GM23338 (cell line): Measurements from ENCODE around the gene ATP4A. TPM values are rescaled to one million over a fixed set of nuclear protein-coding genes. Genes with fewer than 3 reads are reported as not detected.

Experiments used
- ATAC-seq: fragments of 200-7000 bp; cut with Tn5 transposase; 3 replicates; pipeline ENCODE4 v1.9.1; 2020
- DNase-seq: peaks from one replicate; pipeline ENCODE4 v3.0.0-alpha.2; 2015; ENCODE audit warnings: low spot score
- H2AFZ ChIP-seq: fragments of 200-600 bp; sonication (generic); 2 replicates; pipeline ENCODE4 v1.8.0; 2016; ENCODE audit warnings: antibody characterized with exemption, mild to moderate bottlenecking, moderate library complexity
- H3F3A ChIP-seq: fragments of 200-600 bp; sonication (generic); replicated peaks from 2 replicates; pipeline ENCODE4 v1.8.0; 2017; ENCODE audit warnings: antibody characterized with exemption, mixed run types, low read depth
- H3K27ac ChIP-seq: fragments of 200-600 bp; sonication (generic); 2 replicates; pipeline ENCODE4 v1.6.1; 2016; ENCODE audit warnings: low read depth
- H3K27me3 ChIP-seq: fragments of 200-600 bp; sonication (generic); 2 replicates; pipeline ENCODE4 v1.8.0; 2016; ENCODE audit warnings: mild to moderate bottlenecking, mixed run types, moderate library complexity; ENCODE audit not compliant: insufficient read depth
- H3K36me3 ChIP-seq: fragments of 200-600 bp; sonication (generic); 2 replicates; pipeline ENCODE4 v1.8.0; 2016; ENCODE audit warnings: mild to moderate bottlenecking; ENCODE audit not compliant: insufficient read depth
- H3K4me1 ChIP-seq: fragments of 200-600 bp; sonication (generic); 2 replicates; pipeline ENCODE4 v1.8.0; 2016; ENCODE audit warnings: mild to moderate bottlenecking, moderate library complexity; ENCODE audit not compliant: insufficient read depth
- H3K4me2 ChIP-seq: fragments of 200-600 bp; sonication (generic); 2 replicates; pipeline ENCODE4 v1.7.1; 2017; ENCODE audit warnings: mixed run types
- H3K4me3 ChIP-seq: fragments of 200-600 bp; sonication (generic); 2 replicates; pipeline ENCODE4 v1.6.1; 2016; ENCODE audit warnings: mixed run types
- H3K79me2 ChIP-seq: fragments of 200-600 bp; sonication (generic); replicated peaks from 2 replicates; pipeline ENCODE4 v1.8.0; 2017; ENCODE audit warnings: mild to moderate bottlenecking; ENCODE audit not compliant: insufficient read depth
- H3K9me2 ChIP-seq: fragments of 200-600 bp; sonication (generic); 2 replicates; pipeline ENCODE4 v1.8.0; 2017; ENCODE audit not compliant: insufficient read depth
- H4K20me1 ChIP-seq: fragments of 200-600 bp; sonication (generic); replicated peaks from 2 replicates; pipeline ENCODE4 v1.8.0; 2017; ENCODE audit warnings: mild to moderate bottlenecking; ENCODE audit not compliant: insufficient read depth
- H3K27ac Mint-ChIP-seq: 2 replicates; pipeline ENCODE4 v1.8.0; 2020; ENCODE audit warnings: inconsistent platforms, mild to moderate bottlenecking, moderate library complexity, mixed read lengths
- H3K27me3 Mint-ChIP-seq: 3 replicates; pipeline ENCODE4 v1.8.0; 2022; ENCODE audit warnings: low read depth, mild to moderate bottlenecking, moderate library complexity, mixed read lengths, inconsistent platforms; ENCODE audit not compliant: insufficient read depth, poor library complexity
- H3K36me3 Mint-ChIP-seq: 3 replicates; pipeline ENCODE4 v1.8.0; 2021; ENCODE audit warnings: low read depth, mild to moderate bottlenecking, inconsistent platforms, moderate library complexity, mixed read lengths
- H3K4me1 Mint-ChIP-seq: 3 replicates; pipeline ENCODE4 v1.8.0; 2020; ENCODE audit warnings: mild to moderate bottlenecking, inconsistent platforms, mixed read lengths
- H3K4me3 Mint-ChIP-seq: 3 replicates; pipeline ENCODE4 v1.8.0; 2021; ENCODE audit warnings: moderate library complexity, mild to moderate bottlenecking, inconsistent platforms, mixed read lengths
- H3K9me3 Mint-ChIP-seq: 3 replicates; pipeline ENCODE4 v1.8.0; 2020; ENCODE audit warnings: moderate library complexity, mild to moderate bottlenecking, inconsistent platforms, mixed read lengths
- CREB1 ChIP-seq: fragments of 250-450 bp; sonication (Bioruptor Pico); IDR thresholded peaks from 2 replicates; pipeline ENCODE4 v1.5.0; 2020; ENCODE audit warnings: low read depth, mild to moderate bottlenecking, moderate library complexity
- CTCF ChIP-seq, 2 experiments: fragments of 200-600 bp in 1 of 2; sonication (generic) in 1 of 2; conservative IDR thresholded peaks; 2 replicates each; pipeline versions ENCODE4 v1.5.1 to v1.6.1; 2016 to 2017; ENCODE audit warnings: antibody characterized with exemption in 2 of 2, low read depth in 2 of 2, mild to moderate bottlenecking in 2 of 2, moderate library complexity in 1 of 2
- ETS1 ChIP-seq: IDR thresholded peaks from 2 replicates; pipeline ENCODE4 v1.6.1; 2016; ENCODE audit warnings: antibody characterized with exemption
- EZH2 ChIP-seq: fragments of 200-600 bp; sonication (generic); IDR thresholded peaks from one replicate; pipeline ENCODE4 v1.8.0; 2017; ENCODE audit warnings: antibody characterized with exemption, mild to moderate bottlenecking, low read depth; ENCODE audit not compliant: unreplicated experiment
- EZH2phosphoT487 ChIP-seq: fragments of 200-600 bp; sonication (generic); IDR thresholded peaks from one replicate; pipeline ENCODE4 v1.8.1; 2018; ENCODE audit warnings: antibody characterized with exemption; ENCODE audit not compliant: unreplicated experiment
- JUNB ChIP-seq: IDR thresholded peaks from one replicate; pipeline ENCODE4 v1.6.1; 2016; ENCODE audit warnings: antibody characterized with exemption; ENCODE audit not compliant: unreplicated experiment
- NANOG ChIP-seq: IDR thresholded peaks from 2 replicates; pipeline ENCODE4 v1.6.1; 2016; ENCODE audit warnings: antibody characterized with exemption, borderline replicate concordance
- POLR2AphosphoS5 ChIP-seq: IDR thresholded peaks from 2 replicates; pipeline ENCODE4 v1.6.1; 2016; ENCODE audit warnings: antibody characterized with exemption, low read depth
- REST ChIP-seq: IDR thresholded peaks from one replicate; pipeline ENCODE4 v1.6.1; 2018; ENCODE audit warnings: antibody characterized with exemption; ENCODE audit not compliant: unreplicated experiment
- STAT1 ChIP-seq: IDR thresholded peaks from one replicate; pipeline ENCODE4 v1.6.1; 2016; ENCODE audit warnings: antibody characterized with exemption; ENCODE audit not compliant: unreplicated experiment
- ZNF114 ChIP-seq: fragments of 250-450 bp; sonication (Bioruptor Pico); IDR thresholded peaks from 2 replicates; pipeline ENCODE4 v1.5.0; 2020; ENCODE audit warnings: mild to moderate bottlenecking, moderate library complexity
- ZNF331 ChIP-seq: fragments of 250-450 bp; sonication (Bioruptor Pico); IDR thresholded peaks from 2 replicates; pipeline ENCODE4 v1.5.0; 2020; ENCODE audit warnings: low read depth, mild to moderate bottlenecking, moderate library complexity
- ZNF462 ChIP-seq: fragments of 250-450 bp; sonication (Bioruptor Pico); IDR thresholded peaks from 2 replicates; pipeline ENCODE4 v1.5.0; 2020; ENCODE audit warnings: mild to moderate bottlenecking, moderate library complexity
- polyA plus RNA-seq: library from polyadenylated mRNA; unstranded; fragments of >200 nt; fragmentation: Nextera tagmentation; extraction: Ambion mirVana; gene quantifications from 2 replicates; pipeline ENCODE4 v1.2.1, GENCODE V29; 2016
- total RNA-seq: library from RNA; depleted of rRNA; stranded (reverse); fragments of >200 nt; shearing (Covaris generic); gene quantifications from 2 replicates; pipeline ENCODE4 v1.2.3, GENCODE V29; 2014

The ATP4A gene
- total and polyA plus RNA-seq, 2 experiments from 2014 or later = 0.61 to 0.63 TPM

- Histone ChIP-seq H3F3A (no peaks in the 10 kb centered on the region), H3K36me3 (no peaks in the 10 kb centered on the region), H4K20me1 (no peaks in the 10 kb centered on the region; the same call in 1 of the 2 replicates), H3K4me2 (no peak overlapping the region), H3K9me2 (no peaks in the 10 kb centered on the region), H3K4me1 (no peaks in the 10 kb centered on the region), H3K4me3 (no peak overlapping the region), H3K27me3 (peaks cover 10% of the 10 kb centered on the region; the same call in 1 of the 2 replicates), H3K79me2 (no peaks in the 10 kb centered on the region), H2AFZ (no peak overlapping the region), H3K27ac (no peak overlapping the region)
- H3K27me3 Mint-ChIP-seq = peaks cover 8% of the 10 kb centered on the region
- H3K4me1 Mint-ChIP-seq = no peaks in the 10 kb centered on the region
- peaks cover 22% of the 10 kb centered on the region for H3K9me3 Mint-ChIP-seq
- DNase-seq (no peak), ATAC-seq (no peak)
- H3K36me3 Mint-ChIP-seq = peaks cover 2% of the 10 kb centered on the region; the same call in 1 of the 3 replicates
- no peak overlapping the region for H3K4me3 Mint-ChIP-seq
- no peak overlapping the region for H3K27ac Mint-ChIP-seq
- TF ChIP-seq ZNF331 (CRISPR knock-in tag) = no peak
- TF ChIP-seq REST = no peak
- TF ChIP-seq EZH2 = no peak
- TF ChIP-seq POLR2AphosphoS5 = no peak
- TF ChIP-seq CREB1 (CRISPR knock-in tag) = no peak
- TF ChIP-seq NANOG = no peak
- no peak for TF ChIP-seq ZNF462
- TF ChIP-seq STAT1 = no peak
- TF ChIP-seq ETS1 = no peak
- TF ChIP-seq JUNB = no peak
- TF ChIP-seq ZNF114 (CRISPR knock-in tag) = no peak
- no peak for TF ChIP-seq EZH2phosphoT487
- no peak for TF ChIP-seq CTCF (conservative IDR thresholded peaks at IDR 0.05; ENCODE audit: low read depth in 2 of 2)
These were observed 19.3 kb upstream of the ATP4A start for GRCh38 chr19:35582760-35583159.
